NCI-H2107 treated with DMSO at 0.1 percent for 48 hours (cell line): ENCODE data around the gene POU2AF1.
"Not testable (repeated sequence)": the region's sequence is repeated elsewhere in the genome, so short reads cannot be mapped to it uniquely, and the experiment has no call there.

Experiments used
- DNase-seq: peaks from one replicate; lab custom pipeline; 2025; ENCODE audit not compliant: unreplicated experiment; lab: John Stamatoyannopoulos, UW

Gene POU2AF1

GRCh38 chr11:111320728-111321568 is 58.1 kb downstream of the POU2AF1 start:
- no peak for DNase-seq

DNA sequence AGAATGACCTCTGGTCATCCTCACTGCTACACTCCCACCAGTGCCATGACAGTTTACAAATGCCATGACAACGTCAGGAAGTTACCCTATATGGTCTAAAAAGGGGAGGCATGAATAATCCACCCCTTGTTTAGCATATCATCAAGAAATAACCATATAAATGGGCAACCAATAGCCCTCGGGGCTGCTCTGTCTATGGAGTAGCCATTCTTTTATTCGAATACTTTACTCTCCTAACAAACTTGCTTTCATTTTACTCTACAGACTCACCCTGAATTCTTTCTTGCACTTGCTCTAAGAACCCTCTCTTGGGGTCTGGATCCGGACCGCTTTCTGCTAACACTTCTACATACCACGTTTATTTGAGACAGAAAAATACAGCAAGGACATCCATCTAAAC is 58.9 kb downstream of the POU2AF1 start:
- DNase-seq: not testable (repeated sequence)

DNA sequence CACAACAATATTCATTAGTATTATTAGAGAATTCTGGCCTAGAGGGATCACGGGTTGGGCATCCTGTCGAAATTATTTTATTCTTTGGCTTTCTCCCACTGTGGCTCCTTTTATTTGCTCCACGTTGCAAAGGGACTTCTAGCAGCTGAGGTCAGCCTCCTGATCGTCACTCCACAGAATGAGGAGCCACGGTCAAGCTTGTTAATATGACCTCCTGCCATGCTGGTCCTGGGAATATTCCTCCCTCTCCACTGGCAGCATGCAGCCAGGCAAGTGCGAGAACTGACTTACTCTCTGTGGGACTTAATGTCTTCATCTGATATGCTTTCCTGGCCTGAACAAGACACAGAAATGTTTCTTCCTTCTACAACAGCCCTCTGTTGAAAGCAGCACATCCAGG is 59.8 kb downstream of the POU2AF1 start:
- no peak for DNase-seq

DNA sequence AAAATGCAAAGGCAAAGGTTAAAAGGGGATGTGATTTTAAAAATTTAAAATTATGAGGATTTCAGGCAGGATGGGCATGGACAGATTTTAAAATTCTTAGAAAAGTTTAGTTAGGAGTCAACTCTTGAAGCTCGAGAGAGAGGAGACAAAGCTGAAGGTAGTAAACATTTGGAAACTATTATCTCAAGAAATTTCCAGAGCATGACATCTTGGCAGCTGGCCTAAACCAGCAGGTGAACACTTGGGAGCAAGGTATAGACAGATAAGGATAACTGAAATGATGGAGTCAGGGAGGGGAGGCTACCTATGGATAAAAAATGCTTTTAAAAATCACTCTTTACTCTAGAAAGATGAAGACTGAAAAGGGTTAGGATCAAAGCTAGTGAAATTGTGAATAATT is 67.0 kb downstream of the POU2AF1 start:
- no peak for DNase-seq

DNA sequence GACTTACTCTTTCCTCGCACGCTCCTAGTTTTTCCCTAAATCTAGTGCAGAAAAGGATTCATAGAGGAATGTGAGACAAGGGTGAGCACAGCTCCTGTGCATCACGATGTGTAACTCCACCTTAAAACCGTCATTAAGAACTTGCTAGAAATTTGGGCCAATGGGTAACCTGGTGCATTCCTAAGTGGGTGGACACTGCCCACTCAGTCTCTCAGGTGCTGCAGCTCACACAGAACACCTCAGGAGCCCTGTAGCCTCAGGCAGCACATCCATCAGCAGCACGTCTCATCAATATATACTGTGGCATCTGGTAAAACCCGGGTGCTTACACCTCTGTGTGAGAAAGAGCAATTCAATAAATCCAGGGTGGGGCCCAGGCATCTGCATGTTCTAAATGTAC is 68.4 kb downstream of the POU2AF1 start:
- peak; percentile 76 for DNase-seq

GRCh38 chr11:111310088-111310487 is 69.0 kb downstream of the POU2AF1 start:
- peak; percentile 98 for DNase-seq

GRCh38 chr11:111309215-111309915 is 69.7 kb downstream of the POU2AF1 start:
- DNase-seq: peak; percentile 44

GRCh38 chr11:111308140-111308539 is 70.9 kb downstream of the POU2AF1 start:
- peak; percentile 89 for DNase-seq

DNA sequence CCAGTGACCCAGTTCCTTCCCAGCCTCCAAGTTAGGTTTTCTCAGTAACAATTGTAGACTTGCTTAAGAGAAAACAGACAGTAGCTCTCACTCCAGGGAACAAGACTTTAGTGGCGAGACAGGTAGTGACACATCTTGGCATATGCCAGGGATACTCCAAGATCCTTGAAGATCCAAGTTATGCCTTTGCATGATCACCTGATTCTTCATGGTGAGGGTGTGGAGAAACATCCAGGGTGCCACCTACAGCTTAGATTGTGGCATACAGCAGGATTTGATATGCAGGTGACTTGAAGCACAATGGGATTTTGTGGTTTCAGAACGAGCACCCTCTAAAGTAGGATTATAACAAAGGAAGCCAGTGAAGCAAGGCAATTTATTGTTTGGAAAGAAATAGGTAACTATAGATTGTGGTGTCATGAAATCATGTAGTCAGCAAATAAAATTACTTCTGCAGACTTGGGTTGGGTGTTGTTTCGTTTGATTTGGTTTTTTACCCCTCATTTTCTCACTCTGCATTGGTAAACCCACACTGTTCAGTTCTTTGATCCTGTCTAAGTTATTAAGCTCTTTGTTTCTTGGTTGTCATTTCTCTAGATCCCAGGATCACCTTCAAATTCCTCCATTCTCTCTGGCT is 71.5 kb downstream of the POU2AF1 start:
- DNase-seq: peak; percentile 95

- DNase-seq: no peak
These were observed 72.8 kb downstream of the POU2AF1 start for GRCh38 chr11:111306321-111306720.

DNA sequence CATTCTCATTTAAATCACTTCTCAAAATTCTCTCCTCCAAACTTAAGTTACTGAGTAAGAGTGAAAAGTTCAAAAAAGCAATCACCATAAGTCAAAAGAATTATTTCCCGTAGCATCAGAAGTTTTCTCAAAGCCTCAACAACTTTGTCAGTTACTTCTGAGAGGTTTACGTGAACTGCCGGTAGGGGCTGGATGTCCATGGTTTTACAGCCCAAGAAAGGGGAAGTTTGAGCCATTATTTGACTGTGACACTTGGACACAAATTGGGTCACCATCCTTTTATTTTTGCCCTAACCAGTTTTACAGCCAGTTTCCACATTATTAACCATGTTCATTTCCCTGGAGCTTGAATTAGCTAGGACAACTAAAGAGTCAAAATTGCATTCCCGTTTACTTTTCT is 73.2 kb downstream of the POU2AF1 start:
- DNase-seq: no peak

- no peak for DNase-seq
These were observed 73.8 kb downstream of the POU2AF1 start for GRCh38 chr11:111305162-111305802.

DNA sequence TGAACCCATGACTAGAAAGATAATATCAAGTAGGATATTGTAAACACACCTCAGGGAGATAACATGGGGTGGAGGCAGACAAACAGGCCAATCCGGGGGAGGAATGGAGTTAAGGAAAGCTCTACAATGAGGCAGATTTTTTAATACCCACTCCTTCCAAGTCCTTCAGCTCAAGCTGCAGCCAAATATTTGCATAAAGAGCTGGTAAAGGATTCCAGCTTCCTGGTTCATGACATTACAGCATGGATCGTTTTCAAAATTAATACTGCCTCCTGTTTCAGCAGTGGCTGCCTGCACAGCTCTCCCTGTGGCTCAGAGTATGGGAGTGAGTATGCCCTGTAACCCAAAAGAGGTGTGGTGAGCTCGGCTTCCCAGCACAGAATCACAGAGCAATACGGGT is 75.6 kb downstream of the POU2AF1 start:
- DNase-seq: peak; percentile 92

- DNase-seq: peak; percentile 57
These were observed 76.8 kb downstream of the POU2AF1 start for GRCh38 chr11:111302298-111302697.
